Measurements from ENCODE around the gene HSPG2. TPM values are rescaled to one million over a fixed set of nuclear protein-coding genes. Genes with fewer than 3 reads are reported as not detected.
"Not testable (repeated sequence)": the region's sequence is repeated elsewhere in the genome, so short reads cannot be mapped to it uniquely, and the experiment has no call there.

The HSPG2 gene
- total RNA-seq, 1 donor from 2014 or later = 91.0 TPM

DNA sequence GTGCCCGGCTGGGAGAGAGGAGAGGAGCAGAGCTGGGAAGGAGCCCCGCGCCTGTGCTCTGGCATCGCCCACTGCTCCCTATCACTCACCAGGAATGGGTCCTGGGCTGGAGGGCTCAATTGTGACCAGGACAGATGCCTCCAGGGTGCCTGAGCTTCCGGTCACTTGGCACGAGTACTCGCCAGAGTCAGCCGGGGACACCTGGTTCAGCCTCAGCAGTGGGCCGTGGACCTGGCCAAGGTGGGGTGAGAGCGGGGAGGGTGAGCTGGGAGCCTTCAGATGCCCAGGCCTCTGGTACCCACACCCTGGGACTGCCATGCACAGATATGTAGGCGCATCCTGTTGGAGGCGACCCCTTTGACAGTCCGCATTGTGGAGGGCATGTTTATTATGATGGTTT lies 93.9 kb downstream of the HSPG2 start:
- ATAC-seq = no peak

DNA sequence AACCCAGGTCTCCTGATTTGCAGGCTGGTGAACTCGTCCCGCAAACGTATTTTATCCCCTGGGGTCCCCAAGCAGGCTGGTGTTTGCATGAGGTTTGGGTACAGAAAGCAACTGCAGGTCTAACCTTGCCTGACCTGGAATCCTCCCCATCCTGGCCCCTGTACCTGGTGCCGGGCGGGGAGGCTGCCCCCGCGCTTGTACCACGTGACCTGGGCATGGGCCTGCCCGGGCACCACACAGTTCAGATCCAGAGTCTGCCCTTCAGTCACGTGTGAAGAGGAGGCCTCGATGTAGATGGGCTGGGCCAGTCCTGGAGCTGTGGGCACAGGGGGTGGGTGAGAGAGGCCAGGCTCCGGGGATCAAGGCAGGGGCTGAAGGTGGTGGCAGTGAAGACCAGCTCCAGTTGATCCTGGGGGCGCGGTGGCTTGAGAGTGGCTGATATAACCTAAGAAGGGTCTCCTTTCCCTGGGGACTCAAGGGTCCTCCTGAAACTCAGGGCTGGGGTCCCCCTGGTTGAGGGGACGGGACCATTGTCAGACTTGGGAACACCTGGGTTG lies 94.4 kb downstream of the HSPG2 start:
- peak; percentile 35 for ATAC-seq

DNA sequence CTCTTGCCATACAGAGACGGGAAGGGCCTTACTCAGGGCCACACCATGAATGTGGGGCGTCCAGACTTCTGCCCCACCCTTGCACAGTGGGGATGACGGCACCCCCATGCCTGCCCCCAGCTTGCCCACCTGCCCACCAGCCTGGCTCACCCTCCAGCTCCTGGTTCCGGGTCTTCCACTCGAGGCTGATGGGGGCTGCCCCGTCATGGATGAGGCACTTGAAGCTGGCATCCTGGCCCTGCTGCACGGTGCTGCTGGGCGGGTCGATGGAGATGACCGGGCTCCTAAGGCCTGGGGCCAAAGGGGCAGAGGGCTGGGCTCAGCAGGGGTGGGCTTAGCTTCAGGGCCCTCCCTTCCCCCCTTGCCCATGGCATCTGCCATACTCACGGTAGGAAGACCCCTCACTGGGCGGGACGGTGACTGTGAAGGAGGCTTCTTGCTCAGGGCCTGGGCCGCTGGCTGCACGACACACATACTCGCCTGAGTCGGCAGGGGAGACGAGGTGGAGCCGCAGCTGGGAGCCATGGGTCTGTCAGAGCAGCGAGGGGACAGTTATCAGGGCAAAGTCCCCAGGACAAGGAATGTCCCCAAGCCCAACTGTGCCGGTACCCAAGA lies 95.2 kb downstream of the HSPG2 start:
- no peak for ATAC-seq

DNA sequence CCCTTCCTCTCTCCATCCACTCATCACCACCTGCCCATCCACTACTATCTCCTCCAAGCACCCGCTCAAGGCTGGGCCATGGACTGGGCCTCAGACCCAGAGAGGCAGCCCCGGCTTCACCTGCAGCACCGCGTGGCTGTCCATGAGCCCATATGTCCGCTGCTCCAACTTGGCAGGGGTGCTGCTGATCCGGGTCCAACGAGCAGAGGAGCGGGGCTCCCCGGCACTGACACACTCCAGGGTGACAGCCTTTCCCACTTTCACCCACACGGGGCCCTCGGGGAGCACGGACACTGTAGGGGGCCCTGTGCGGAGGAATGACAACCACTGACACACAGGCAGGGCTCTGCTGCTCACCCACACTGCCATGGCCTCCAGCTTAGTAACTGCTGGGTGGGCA lies 96.1 kb downstream of the HSPG2 start:
- ATAC-seq = no peak

DNA sequence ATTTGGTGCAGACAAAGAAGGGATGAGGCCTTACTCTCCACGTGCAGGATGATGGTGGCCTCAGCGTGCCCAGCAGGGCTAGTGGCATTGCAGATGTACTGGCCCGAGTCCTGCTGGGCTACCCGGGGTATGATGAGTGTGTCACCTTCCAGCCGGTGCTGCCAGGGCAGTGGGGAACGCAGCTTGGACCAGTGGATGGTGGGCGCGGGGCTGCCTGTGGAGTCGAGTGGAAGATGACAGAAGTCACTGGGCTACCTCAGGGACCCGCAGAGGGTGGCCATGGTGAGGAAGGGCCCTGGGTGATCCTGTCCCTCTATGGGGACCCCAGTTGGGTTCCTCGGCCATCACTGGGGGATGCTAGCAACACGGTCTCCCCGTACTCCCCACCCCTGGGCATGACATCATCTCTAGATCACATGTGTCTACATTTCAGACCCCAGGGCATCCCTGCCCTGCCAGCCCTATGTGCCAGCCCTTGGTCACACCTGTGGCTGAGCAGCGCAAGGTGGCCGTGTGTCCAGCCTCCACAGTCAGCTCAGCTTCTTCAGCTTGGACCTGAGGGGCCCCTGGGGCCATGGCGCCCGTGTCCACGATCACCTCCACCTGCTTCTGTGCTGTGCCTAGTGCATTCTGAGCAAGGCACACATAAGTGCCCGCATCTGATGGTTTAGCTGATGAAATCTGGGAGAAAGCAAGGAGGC lies 97.6 kb downstream of the HSPG2 start:
- ATAC-seq = no peak

DNA sequence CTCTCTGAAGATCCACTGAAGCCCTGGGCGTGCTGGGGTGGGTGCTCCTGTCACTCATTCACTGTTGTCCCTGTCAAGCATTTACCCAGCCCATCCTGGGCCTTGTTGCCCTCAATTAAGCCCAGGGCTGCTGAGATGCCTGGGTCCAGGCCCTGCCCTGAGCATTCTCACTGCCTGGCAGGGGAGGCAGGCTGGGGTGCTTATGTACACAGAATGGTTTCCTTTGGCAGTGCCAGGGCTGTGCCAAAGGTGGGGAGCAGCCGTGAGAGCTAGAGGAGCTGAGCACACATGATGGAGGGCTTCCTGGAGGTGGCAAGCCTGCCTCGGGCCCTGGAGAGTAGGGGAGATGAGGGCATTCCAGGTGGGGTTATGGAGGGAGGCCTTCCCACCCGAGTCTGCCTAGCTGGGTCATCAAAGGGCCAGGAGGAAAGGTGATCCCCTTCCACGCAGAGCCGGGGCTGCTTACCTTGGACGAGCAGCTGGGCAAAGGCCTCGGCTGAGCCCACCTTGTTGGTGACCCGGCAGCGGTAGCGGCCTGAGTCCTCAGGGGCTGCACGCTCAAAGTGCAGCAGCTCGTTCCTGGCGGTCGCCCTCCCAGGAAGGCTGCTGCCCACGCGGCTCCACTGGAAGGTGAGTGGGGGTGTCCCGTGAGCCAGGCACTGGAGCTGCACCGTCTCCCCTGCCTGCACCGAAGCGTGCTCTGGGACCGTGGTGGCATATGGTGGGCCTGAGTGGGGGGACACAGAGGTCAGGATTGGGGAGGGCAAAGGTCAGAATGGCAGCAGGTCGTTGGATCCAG lies 98.6 kb downstream of the HSPG2 start:
- no peak for ATAC-seq

DNA sequence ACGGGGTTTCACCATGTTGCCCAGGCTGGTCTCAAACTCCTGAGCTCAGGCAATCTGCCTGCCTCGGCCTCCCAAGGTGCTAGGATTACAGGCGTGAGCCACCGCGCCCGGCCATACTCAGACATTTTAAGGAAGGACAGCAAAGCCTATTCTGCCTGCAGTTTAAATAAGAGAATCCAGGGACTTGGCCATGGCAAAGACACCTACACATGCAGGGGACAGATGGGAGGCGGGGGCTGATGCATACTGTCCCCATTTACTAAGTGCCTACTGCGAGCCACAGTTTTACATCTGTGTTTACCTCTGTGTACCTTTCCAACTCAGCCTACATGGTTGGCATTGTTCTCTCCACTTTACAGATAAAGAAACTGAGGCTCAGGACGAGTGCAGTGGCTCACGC lies 99.6 kb downstream of the HSPG2 start:
- ATAC-seq = no peak

DNA sequence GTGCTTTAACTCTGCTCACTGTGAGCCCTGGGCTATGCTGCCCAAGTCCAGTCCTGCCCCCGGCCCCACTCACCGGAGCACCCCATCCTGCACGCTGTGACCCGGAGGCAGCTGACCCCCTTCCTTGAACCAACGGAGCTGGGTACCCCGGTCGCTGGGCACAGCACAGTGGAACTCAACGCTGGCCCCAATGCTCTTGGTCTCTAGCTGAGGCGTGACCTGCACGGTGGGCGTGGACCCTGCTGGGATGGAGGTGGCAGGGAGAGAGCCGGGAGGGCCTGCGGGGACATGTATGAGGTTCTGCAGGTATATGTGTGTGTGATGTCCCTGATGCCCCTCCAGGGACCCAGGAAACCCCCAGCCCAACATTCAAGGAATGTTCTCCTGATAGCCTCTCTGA lies 100.4 kb downstream of the HSPG2 start:
- ATAC-seq = no peak

DNA sequence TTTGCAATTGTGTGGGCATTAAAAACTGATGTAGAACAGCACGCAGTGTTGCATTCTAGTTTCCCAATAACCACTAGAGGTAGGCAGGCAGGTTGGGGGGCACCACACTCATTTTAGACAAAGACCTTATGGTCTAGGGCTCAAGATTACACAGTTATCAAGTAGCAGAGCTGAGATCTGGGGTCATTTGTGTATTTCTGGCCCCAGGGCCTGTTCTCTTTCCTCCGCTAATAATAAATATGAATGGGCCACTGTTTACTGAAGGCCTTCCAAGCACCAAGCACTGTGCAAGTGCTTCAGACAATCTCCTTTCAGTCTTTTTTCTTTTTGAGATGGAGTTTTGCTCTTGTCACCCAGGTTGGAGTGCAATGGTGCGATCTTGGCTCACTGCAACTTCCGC lies 101.1 kb downstream of the HSPG2 start:
- no peak for ATAC-seq

DNA sequence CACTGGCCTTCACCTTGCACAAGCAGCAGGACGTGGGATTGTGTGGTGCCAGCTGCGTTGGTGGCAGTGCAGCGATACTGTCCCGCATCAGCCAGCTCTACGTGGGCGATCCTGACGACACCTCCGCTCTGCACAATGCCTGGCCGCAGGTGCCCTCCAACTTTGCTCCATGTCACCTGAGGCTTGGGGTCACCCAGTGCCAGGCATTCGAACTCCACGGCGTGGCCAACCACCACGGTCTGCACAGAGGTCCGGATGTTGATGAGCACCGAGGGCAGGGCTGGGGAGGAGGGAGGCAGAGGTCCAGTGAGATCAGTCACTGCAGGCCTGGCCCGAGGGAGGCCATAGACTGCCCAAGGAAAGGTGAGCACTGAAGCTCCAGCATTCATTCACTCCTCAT lies 102.4 kb downstream of the HSPG2 start:
- no peak for ATAC-seq

DNA sequence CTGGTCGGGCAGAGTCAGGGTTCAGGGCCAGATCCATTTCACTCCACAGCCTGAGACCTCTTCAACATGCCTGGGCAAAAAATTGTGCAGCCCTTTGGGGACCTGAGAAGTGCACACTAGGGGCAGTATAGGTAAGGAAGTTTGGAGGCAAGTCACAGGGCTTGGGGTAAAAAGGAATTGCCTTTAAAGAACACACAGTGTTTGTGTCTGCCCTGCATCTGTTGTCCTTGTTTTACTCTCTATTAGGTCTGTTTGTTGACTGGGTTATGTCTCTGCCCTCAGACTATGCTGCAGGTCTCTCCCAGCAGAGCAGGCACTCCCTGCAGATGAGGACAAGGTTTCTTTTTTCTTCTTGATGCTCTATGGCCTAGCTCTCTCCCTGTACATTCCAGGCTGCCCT lies 103.0 kb downstream of the HSPG2 start:
- no peak for ATAC-seq

DNA sequence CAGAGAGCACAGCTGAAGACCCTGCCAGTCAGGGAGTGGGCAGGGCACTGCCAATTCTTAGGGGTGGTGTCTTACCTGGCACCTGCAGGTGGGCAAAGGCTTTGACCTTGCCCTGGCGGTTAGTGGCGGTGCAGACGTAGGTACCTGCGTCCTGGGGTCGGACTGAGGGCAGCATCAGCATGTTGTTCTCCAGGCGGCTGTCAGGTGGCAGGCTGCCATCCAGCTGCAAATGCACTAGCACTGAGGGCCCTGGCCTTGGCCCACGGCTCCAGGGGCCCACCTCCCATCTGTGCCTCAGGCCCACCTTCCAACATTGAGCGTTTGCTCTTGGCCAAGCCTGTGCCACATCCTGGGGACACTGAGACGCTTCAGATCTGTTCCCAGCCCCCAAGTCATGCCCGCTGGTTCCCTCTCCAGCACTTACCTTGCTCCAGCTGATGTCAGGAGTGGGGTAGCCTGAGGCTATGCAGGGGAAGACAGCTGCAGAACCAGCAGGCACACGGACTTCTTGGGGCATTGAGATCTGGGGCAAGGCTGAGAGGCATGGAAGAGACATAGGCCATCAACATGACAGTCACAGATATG lies 103.6 kb downstream of the HSPG2 start:
- ATAC-seq = no peak

DNA sequence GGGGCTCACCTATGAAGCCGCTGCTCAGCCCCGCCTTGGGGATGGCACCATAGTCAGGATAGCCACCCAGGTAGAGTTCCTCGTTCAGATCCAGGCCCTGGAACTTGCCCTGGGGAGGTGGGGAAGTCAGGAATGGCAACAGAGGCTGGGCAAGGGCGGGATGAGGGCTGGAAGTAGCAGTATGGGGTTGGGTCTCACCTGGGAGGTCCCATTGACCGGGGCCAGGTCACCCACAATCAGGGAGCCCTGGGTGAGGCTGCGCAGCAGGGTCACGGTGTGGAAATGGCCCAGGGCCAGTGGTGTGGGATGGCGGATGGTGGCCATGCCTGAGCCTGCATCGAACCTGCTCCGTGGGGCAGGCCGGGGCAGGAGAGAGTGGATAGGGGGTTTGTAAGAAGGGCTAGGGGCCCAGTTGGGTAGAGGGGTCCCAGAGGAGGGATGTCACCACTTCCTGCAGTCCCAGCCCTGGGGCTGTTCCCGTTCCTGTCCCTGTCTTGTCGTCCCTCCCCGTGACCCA lies 105.6 kb downstream of the HSPG2 start:
- no peak for ATAC-seq

DNA sequence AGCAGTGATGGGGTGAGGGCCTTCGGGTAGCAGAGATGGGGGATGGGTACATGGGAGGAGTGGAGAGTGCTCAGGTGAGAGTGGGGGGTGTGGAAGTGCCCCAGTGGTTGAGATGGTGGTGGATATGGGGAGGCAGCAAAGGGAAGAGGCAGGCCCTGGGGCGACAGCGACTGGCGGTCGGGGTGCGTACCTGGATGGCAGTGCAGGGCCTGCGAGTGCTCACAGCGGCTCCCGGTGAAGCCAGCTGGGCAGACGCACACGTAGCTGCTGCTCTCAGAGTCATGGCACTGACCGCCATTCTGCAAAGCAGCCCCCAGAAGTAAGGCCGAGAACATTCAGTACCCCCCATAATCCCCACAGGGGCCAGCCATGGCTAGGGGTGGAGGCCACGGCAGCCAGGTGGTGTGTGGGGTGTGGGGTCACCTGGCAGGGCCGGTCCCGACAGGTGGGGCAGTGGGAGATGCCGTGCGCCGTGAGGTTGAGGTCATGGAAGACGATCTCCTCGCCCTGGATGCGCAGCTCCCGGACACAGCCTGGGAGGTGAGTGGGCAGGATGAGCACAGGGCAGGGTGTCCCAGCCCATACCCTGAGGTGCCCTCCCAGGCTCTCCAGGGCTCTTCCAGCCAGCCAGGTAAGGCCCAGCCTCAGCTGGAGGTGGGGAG lies 106.2 kb downstream of the HSPG2 start:
- ATAC-seq = no peak

DNA sequence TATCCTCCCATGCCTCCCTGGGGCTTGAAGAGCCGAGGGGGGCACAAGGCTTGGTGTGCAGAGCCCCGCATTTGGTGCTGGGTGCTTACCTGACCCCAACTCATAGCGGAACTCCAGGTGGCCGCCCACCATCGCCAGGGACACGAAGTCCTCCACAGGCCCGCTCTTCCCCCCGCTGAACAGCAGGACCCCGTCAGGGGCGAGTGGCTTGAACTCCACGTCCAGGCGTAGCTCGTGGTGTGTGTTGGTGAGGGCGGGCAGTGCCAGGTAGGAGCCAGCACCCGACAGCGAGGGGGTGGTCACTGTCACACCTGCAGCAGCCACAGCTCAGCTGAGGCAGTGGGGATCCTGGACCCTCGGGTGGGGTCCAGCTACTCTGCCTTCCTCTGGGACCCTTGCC lies 107.8 kb downstream of the HSPG2 start:
- no peak for ATAC-seq

DNA sequence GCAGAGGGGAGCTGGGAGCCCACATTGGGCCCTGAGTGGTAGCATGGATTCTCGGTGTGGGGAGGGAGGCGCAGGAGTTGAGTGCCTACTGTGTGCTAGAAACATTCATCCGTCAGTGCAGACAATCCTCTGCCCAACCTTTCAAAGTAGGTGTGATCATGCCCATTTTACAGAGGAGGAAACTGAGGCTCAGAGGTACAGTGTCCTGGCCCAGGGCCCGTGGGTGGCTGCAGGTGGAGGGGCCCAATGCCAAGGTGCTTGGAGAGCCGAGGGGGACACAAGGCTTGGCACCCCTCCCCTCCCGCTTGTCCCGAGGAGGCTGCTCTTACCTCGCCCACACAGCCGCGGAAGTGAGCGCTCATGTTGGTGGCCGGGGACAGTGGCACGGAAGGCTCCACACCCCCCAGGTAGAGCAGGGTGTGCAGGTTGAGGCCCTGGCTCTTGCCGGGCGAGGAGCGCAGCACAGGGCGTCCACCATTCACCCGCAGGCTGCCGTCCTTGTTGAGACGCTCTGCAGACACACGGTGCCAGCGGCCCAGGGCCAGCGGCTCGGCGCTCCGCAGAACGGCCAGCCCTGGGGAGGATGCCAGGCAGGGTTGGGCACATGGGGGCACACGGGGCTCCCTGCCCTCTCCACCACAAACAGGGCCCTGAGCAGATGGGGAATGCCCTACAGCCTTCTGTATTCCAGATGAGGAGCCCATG lies 108.5 kb downstream of the HSPG2 start:
- no peak for ATAC-seq

DNA sequence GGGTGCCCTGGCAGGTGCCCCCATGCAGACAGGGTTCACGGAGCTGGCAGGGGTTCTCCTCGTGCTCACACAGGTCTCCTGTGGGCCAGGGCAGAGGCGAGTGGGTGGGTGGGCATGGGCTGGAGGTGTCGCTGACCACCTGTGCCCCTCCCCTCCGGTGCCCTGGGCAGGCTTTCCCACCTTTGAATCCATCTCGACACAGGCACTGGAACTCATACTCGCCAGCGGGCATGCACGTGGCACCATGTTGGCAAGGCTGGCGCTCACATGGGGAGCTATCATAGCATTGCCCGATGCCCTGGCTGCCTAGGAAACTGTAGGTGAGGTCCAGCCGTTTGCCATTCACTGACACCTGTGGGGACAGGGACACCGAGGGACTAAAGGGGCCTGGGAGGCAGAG lies 109.0 kb downstream of the HSPG2 start:
- ATAC-seq = no peak

DNA sequence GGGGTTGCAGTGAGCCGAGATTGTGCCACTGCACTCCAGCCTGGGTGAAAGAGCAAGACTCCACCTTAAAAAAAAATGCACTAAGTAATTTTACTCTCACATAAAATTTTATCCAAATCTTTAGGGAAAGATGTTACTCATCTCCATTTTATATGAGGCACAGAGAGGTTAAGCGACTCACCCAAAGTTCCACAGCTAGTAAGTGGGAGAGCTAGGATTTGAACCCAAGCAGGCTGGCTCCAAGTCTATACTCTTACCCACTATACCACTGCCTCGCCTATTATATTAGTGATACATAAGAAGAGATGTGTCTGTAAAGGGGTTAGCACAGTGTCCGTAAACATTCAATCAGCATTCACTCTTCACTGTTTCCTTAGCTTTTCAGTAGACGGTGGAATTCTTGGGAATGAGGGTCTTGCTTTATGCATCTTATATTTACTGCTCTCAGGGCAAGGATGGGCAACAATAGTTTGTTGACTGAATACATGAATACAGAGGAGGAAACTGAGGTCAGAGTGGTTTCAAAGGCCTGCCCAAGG lies 109.9 kb downstream of the HSPG2 start:
- no peak for ATAC-seq

DNA sequence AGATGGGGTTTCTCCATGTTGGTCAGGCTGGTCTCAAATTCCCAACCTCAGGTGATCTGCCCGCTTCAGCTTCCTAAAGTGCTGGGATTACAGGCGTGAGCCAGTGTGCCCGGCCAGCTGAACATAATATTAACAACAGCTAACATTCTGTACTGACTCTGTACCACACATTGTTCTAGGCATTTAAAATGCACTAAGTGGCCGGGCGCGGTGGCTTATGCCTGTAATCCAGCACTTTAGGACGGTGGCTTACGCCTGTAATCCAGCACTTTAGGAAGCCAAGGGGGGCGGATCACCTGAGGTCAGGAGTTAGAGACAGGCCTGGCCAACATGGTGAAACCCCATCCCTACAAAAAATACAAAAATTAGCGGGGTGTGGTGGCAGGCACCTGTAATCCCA lies 110.4 kb downstream of the HSPG2 start:
- not testable (repeated sequence) for ATAC-seq

DNA sequence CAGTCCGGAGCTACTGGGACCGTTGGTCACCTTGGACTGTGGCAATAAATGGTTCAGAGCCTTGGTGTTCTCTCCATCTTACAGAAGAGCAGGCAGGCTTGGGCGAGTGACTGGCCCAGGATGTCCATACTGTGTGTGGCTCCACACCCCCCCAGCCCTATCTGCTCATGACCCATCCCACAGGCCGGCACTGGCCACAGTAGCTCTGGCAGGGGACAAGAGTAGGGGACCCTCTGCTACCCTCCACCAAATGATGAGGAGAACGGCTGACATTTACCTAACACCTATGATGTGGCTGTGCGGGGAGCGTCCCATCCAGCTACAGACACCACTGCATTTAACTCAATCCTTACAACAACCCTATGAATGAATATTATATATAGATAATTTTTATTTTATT lies 111.7 kb downstream of the HSPG2 start:
- ATAC-seq = no peak

DNA sequence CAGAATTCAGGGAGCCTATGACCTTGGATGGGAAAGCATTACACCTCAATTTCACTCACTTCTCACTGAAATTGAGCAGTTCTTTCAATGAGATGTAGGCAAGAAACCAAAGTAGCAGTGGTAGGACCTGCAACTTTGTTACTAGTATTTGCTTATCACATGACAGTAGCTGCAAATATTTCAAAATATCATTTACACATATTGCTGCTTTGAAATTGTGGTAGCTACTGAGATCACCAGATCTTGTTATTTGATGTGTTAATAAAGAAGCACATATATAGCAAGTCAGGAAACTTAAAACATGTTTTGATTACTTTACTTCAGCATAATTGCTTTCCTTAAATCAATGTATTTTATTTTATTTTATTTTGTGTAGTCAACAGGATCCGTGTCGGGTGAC lies 112.2 kb downstream of the HSPG2 start:
- no peak for ATAC-seq
